ENCODE data around the gene ASCC1.

- TF ChIP-seq YY1 (IDR thresholded peaks at IDR 0.05; ENCODE audit: insufficient read depth, insufficient read length) (no peak), SUZ12 (IDR thresholded peaks at IDR 0.05; ENCODE audit: extremely low read depth, insufficient read depth, insufficient read length) (no peak), ZNF274 (IDR thresholded peaks at IDR 0.05; ENCODE audit: low read depth, low read length) (no peak)
Measured at GRCh38 chr10:72170733-72171132, 45.3 kb downstream of the ASCC1 start.

Measured in NT2/D1 (cell line).